GM12801 (cell line): Measurements from ENCODE around the gene SLC17A9.

Experiments
- TF ChIP-seq, protein P1 (sequence below): IDR thresholded peaks from one replicate; pipeline ENCODE4 v1.5.1; 2011; ENCODE audit warnings: control low read depth; ENCODE audit not compliant: insufficient read length; ENCODE audit errors: extremely low read depth

Gene SLC17A9

DNA sequence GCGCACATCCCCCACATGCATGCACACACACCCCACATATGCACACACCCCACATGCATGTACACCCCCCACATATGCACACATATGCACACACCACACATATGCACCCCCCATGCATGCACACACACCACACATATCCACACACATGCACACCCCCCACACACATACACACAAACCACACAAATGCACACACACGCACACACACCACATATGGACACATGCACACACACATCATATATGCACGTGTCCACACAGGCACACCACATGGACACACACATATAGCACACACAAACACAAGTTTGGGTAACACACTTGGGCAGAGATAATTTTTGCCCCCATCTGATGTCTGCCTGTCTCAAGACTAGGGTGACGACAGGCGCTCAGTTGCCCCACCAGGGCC lies 45.9 kb downstream of the SLC17A9 start:
- TF ChIP-seq, protein P1, sequence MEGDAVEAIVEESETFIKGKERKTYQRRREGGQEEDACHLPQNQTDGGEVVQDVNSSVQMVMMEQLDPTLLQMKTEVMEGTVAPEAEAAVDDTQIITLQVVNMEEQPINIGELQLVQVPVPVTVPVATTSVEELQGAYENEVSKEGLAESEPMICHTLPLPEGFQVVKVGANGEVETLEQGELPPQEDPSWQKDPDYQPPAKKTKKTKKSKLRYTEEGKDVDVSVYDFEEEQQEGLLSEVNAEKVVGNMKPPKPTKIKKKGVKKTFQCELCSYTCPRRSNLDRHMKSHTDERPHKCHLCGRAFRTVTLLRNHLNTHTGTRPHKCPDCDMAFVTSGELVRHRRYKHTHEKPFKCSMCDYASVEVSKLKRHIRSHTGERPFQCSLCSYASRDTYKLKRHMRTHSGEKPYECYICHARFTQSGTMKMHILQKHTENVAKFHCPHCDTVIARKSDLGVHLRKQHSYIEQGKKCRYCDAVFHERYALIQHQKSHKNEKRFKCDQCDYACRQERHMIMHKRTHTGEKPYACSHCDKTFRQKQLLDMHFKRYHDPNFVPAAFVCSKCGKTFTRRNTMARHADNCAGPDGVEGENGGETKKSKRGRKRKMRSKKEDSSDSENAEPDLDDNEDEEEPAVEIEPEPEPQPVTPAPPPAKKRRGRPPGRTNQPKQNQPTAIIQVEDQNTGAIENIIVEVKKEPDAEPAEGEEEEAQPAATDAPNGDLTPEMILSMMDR: no peak

DNA sequence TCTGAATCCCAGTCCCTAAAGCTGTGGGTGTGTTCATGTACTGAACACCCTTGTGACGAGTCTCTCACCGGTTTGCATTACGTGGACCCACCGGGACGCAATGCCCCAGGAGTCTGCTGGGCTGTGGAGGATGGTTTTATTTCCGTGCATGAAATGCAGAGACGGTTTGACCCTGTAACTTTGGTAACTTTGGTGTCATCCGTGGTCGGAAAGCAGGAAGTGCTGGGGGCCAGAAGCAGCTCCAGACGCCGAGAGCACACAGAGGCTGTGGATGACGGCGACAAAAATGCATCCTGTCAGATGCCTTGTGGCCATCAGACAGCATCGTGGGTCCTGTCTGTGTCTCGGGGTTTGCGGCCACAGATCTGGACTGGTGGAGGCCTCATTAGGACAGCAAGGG lies 47.1 kb downstream of the SLC17A9 start:
- TF ChIP-seq, protein P1: no peak

DNA sequence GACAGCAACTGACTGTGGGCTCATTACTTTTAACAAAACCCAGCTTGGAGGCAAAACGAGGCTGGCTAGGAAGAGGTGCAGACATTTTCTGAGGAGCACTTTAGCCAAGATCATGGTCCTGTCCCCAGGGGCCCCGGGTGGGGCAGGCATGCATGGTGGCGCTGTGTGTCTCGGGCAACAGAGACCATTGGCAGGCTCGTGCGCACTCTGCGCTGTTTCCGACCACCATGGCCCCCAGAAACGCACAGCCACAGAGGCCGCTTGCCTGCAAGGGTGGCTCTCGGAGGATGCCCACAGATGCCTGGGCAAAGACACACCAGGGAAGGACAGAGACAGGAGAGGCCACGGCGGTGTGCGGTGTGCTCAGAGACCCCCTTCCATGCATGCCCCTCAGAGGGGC lies 47.5 kb downstream of the SLC17A9 start:
- TF ChIP-seq, protein P1: no peak

DNA sequence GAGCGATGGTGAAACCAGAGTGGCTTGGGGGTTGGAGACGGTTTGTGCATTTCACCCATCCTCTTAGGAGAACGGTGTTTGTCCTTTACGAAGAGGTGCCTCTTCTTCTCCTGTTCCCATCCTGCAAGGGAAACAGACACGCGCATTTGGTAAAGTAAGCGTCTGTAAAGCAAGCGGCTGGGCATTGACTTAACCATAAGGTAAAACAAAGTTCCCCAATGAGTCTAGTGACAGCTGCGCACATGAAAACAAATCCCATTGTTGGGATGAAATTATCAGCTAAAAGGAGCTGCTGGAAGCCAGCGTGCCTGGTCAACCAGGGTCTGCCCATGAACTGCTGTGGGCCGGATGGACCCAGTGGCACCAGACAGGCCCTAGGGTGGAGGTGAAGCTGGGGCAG lies 48.4 kb downstream of the SLC17A9 start:
- TF ChIP-seq, protein P1: no peak

DNA sequence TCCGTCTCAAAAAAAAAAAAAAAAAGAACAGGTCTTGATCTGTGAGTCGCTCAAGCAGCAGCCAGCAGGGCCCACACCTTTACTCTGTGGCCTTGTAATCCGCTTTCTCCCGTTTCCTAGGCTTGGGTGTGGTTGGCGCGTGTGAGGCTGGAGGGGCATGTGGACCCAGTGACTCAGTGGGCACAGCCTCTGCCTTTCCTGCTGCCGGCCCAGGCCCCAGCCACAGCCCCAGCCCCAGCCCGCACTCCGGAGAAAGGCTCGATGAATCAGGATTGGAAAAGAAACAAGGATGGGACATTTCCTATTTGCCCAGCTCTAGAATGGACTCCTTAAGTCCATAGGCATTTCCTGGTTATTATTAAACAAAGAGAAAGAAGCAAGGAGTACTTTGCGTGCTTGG lies 50.0 kb downstream of the SLC17A9 start:
- TF ChIP-seq, protein P1: no peak

DNA sequence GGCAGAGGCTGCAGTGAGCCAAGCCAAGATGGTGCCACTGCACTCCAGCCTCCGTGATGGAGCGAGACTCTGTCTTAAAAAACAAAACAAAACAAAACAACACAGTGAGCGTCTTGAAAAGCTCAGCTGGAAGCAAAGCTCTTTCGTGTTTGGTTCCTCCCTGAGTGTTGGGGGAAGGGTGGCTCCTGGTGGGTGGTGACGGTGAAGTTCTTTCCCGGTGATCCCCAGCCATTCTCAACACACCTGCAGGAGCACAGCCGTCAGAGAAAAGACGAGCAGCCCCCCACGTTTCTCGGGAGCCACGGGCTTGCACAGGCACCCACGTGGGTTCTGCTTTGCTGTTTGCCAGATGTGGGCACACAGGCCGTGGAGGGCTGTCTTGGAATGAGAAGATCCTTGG lies 51.0 kb downstream of the SLC17A9 start:
- TF ChIP-seq, protein P1: no peak

DNA sequence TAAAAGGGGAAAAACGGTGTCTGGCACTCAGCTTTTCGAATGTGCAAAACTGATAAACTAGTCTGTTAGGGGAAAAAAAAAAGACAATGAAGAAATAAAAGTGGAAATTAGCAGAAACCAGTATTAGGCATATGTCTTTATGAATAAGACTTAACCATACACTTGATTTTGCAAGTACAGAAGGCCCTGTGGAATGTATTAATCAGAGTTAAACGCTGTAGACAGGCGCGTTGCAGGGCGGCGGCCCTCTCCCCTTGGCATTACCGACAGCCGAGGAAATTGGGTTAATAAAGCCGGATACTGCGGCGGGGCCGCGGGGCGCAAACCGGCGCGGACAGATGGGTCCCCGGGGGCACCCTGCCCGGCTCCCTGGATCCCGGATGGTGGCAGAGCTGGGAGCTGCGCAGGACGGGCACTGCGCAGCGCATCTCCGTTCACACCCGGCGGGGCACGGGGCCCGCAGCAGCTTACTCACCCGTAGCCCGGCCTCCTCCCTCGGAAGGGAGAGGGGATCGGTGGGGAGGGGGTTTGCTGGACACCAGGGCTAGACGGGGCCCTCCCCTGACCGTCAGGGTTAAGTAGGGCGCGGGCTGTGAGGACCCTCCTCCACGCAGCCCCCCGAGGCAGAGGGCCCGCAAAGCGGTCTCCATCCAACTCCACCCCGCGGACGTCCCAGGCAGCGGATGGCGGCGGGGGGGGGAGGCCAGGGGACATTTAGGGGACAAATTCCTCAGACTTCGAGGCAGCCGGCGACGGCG lies 52.3 kb downstream of the SLC17A9 start:
- TF ChIP-seq, protein P1: no peak
